Mucosa of descending colon (tissue), 3 donors: ENCODE data around the gene TAOK3. TPM values are rescaled to one million over a fixed set of nuclear protein-coding genes. Genes with fewer than 3 reads are reported as not detected.

Source experiments
- ATAC-seq: fragments of 200-7000 bp; cut with Tn5 transposase; one replicate; pipeline ENCODE4 v1.9.1; 2020; ENCODE audit warnings: mild to moderate bottlenecking, moderate library complexity
- DNase-seq, 3 donors: peaks; one replicate each; pipeline ENCODE4 v3.0.0-alpha.2; 2020
- H3K36me3 ChIP-seq: fragments of 200-600 bp; one replicate; pipeline ENCODE4 v1.8.0; 2021; ENCODE audit warnings: low read depth, mild to moderate bottlenecking
- H3K4me1 ChIP-seq: fragments of 200-600 bp; one replicate; pipeline ENCODE4 v1.8.0; 2021; ENCODE audit warnings: low read depth, mild to moderate bottlenecking
- H3K4me3 ChIP-seq: fragments of 200-600 bp; one replicate; pipeline ENCODE4 v1.8.0; 2021; ENCODE audit warnings: mild to moderate bottlenecking
- H3K9me3 ChIP-seq: fragments of 200-600 bp; one replicate; pipeline ENCODE4 v1.8.0; 2021; ENCODE audit warnings: mild to moderate bottlenecking
- intact Hi-C, 2 donors: fragments of 100-400 bp; cut with DNase I in 1 of 2; cut with micrococcal nuclease in 1 of 2; formaldehyde crosslinking; loops; one replicate each; pipeline versions ENCODE4 v1.11.0 to v1.11.1; 2022; cut with DNase I, micrococcal nuclease
- total RNA-seq, 3 donors: library from RNA; stranded (reverse); fragmentation: NEBNext Ultra II Directional in 2 of 3; extraction: Animal tissue kit (Norgen Biotek cat#: 25700) in 2 of 3; gene quantifications; one replicate each; pipeline versions ENCODE4 v1.2.1 to v1.2.4, GENCODE V29; 2021 to 2023
- TF ChIP-seq, protein P1 (sequence below): fragments of 200-600 bp; IDR thresholded peaks from one replicate; pipeline ENCODE4 v1.8.0; 2022; ENCODE audit warnings: antibody characterized with exemption, mild to moderate bottlenecking
- donor health status: DM: no; HTN: no; CAD: no; lungs with moderate emphysema.
- donor health status: DM: no; HTN: no; CAD: no.
- donor health status: DM: no; HTN: yes; CAD: no.

TAOK3 gene
- total RNA-seq, 3 donors from 2014 or later = 49.5 to 72.3 (median 52.8) TPM

DNA sequence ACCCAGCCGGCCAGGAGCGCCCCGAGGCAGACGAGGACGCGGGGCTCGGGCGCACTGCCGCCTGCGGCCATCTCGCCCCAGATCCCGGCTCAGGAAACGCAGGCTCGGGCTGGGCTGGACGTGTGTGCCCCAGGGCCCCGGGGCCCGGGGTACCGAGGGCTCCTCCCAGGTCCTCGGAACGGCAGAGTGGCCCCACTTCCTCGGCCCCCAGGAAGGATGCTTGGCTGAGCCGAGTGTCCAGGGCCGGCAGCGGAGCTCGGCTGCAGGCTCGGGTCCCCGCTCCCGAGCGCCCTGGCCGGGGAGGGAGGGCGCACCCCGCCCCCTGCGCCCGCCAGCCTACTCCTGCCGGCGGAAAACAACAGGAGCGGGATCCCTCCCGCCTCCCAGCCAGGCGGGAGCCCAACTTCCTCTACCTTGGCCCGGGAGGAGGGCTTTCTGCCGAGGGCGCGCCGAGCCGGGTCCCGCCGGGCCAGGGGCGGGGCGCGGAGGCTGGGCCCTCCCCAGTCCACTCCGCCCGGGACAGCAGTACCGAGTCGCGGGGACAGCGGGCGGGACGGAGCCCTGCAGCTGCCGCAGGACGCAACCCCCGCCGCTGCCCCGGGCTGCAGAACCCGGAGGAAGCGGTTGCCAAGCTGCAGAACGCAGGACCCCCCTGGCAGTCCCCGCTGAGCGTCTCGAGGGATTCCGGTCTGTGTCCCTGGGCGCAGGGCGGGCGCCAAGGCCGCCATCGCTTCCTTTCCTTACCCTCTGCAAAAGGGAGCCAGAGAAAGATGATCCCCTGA is 268.9 kb downstream of the TAOK3 start, which contains the start of gene VSIG10:
Gene VSIG10, minus strand, starts transcription at position 411 of the 782 bp plus-strand sequence. Its CDS starts 340 bp downstream, at position 71.
- ATAC-seq (peak; percentile 94), DNase-seq (peak; percentile 83 to 91 (median 84))
- Histone ChIP-seq H3K9me3 (no peaks in the 10 kb centered on the region), H3K4me1 (peaks cover 27% of the 10 kb centered on the region), H3K4me3 (peak within 1 kb of the TSS; percentile 80), H3K36me3 (no peaks in the 10 kb centered on the region)
- TF ChIP-seq, protein P1, sequence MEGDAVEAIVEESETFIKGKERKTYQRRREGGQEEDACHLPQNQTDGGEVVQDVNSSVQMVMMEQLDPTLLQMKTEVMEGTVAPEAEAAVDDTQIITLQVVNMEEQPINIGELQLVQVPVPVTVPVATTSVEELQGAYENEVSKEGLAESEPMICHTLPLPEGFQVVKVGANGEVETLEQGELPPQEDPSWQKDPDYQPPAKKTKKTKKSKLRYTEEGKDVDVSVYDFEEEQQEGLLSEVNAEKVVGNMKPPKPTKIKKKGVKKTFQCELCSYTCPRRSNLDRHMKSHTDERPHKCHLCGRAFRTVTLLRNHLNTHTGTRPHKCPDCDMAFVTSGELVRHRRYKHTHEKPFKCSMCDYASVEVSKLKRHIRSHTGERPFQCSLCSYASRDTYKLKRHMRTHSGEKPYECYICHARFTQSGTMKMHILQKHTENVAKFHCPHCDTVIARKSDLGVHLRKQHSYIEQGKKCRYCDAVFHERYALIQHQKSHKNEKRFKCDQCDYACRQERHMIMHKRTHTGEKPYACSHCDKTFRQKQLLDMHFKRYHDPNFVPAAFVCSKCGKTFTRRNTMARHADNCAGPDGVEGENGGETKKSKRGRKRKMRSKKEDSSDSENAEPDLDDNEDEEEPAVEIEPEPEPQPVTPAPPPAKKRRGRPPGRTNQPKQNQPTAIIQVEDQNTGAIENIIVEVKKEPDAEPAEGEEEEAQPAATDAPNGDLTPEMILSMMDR = no peak
- intact Hi-C loops = no loop called here

DNA sequence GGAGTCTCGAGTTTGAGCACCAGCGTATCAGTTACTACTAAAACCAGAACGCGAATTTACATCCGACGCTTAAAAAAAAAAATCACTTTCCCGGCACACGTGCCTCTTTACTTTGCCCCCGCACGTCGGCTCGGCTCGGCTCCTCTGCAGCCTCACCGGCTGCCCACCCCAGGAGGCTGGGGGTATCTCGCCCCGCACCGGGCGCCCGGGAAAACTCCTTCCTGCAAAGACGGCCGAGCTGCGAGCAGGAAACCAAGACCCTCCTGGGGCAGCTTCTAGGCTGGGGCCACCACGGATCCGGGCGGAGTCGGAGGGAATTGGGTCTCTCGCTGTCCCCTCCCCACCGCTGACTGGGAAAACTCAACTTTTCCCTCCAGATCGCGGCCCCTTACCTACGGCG is 269.5 kb downstream of the TAOK3 start:
- intact Hi-C loops = no loop called here
- Histone ChIP-seq H3K9me3 (no peaks in the 10 kb centered on the region), H3K4me3 (peak overlapping the region; percentile 80), H3K36me3 (no peaks in the 10 kb centered on the region), H3K4me1 (peaks cover 30% of the 10 kb centered on the region)
- TF ChIP-seq, protein P1 = no peak
- DNase-seq (peak in 2 of 3 donors; percentile 50 to 66), ATAC-seq (peak; percentile 8)

DNA sequence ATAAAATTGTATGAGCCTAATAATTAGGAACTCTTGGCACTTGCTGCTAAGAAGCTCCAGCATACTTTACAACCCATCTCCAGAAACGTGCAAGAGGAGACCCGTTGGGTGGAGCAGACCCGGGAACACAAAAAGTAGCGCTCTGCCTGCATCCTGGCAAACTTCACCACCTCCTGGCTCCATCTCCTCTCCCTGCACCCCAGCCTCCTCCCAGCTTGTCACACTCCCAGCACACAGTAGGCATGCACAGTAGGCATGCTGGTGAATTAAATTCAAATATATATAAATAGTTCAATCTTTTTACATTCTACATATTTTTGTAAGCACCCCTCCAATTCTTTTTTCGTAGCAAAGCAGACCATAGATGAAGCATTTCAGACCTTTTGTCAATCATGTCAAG is 270.1 kb downstream of the TAOK3 start:
- intact Hi-C loops = no loop called here
- Histone ChIP-seq H3K9me3 (no peaks in the 10 kb centered on the region), H3K4me1 (peaks cover 32% of the 10 kb centered on the region), H3K4me3 (no peak overlapping the region), H3K36me3 (no peaks in the 10 kb centered on the region)
- DNase-seq = no peak
- ATAC-seq = no peak
- TF ChIP-seq, protein P1 = no peak

DNA sequence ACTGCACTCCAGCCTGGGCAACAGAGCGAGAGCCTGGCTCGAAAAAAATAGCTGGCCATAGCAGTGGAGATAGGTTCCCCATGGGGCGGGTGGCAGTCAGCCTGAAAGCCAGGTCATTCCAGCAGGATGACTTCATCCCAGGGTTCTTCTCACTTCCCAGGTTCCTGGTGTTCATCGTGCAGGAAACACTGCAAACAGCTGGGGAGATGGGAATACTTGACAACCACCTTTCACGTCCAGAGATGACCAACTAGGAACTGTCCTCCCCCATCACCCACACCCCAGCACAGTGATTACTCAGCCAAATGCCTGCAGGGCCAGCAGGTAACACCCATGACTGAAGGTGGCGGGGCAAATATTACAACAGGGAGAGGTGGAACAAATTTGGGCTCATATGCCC is 270.6 kb downstream of the TAOK3 start:
- no peaks in the 10 kb centered on the region for H3K36me3 ChIP-seq
- DNase-seq = no peak
- peaks cover 31% of the 10 kb centered on the region for H3K4me1 ChIP-seq
- H3K9me3 ChIP-seq = no peaks in the 10 kb centered on the region
- ATAC-seq = peak; percentile 1
- intact Hi-C loops = no loop called here
- H3K4me3 ChIP-seq = no peak overlapping the region
- TF ChIP-seq, protein P1 = no peak

DNA sequence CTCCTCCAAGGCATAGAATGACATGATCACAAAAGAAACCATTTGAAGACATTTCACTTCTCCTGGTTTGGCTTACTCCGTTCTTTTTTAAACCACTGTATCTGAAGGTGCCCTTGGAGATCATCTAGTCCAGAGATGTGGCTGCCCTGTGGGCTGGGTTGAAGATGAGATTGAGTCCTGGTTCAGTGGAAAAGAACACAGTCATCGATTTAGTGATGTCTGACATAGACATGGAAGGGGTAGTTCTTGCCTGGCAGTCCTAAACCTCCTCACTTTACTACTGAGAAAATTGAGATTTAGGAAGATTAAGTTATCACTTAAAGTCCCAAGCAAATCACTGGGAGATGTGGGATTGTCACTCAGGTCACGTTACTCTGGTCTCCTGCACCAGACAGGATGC is 271.7 kb downstream of the TAOK3 start:
- no peak overlapping the region for H3K4me3 ChIP-seq
- no peaks in the 10 kb centered on the region for H3K36me3 ChIP-seq
- ATAC-seq (no peak), DNase-seq (no peak)
- intact Hi-C loops = no loop called here
- TF ChIP-seq, protein P1 = no peak
- no peaks in the 10 kb centered on the region for H3K9me3 ChIP-seq
- peaks cover 30% of the 10 kb centered on the region for H3K4me1 ChIP-seq

Other genes starting within 250 kb of the TAOK3 start
- 100 to 1,000 TPM; 122 to 212 (median 189) TPM for gene PEBP1, start 236.8 kb downstream of the TAOK3 start, total RNA-seq
- gene SUDS3, start 3.6 kb upstream of the TAOK3 start, total RNA-seq = 10 to 100 TPM; 35.2 to 56.4 (median 50.9) TPM